CD4-positive, alpha-beta T cell (primary cell): Measurements from ENCODE around the gene GRIN2A. TPM values are rescaled to one million over a fixed set of nuclear protein-coding genes. Genes with fewer than 3 reads are reported as not detected.

ENCODE experiments used
- ATAC-seq: fragments of 200-7000 bp; cut with Tn5 transposase; one replicate; pipeline ENCODE4 v1.10.0; 2022; ENCODE audit warnings: mild to moderate bottlenecking; ENCODE audit not compliant: poor library complexity
- CTCF ChIA-PET: fragments of 350-600 bp; sonication (Branson Sonifier 250); formaldehyde crosslinking; loops from one replicate; lab custom pipeline; 2021; ENCODE audit warnings: antibody characterized with exemption, inconsistent platforms; lab: Charles Lee
- POLR2A ChIA-PET: fragments of 350-600 bp; sonication (Branson Sonifier 250); formaldehyde crosslinking; loops from one replicate; lab custom pipeline; 2021; ENCODE audit warnings: antibody characterized with exemption, inconsistent platforms; lab: Charles Lee
- DNase-seq, 14 experiments: peaks; one replicate each; pipeline ENCODE4 v3.0.0-alpha.2; 2013 to 2020; ENCODE audit warnings: mixed read lengths in 2 of 14
- H3K27ac ChIP-seq, 2 donors: one replicate each; pipeline versions ENCODE4 v1.5.1 to v1.7.0; 2013; ENCODE audit warnings: low read length in 2 of 2, low read depth in 1 of 2, mild to moderate bottlenecking in 1 of 2
- H3K27me3 ChIP-seq, 2 experiments: 1 replicate in 1 of 2; 2 replicates in 1 of 2; pipeline versions ENCODE4 v1.6.1 to v1.7.0; 2013; ENCODE audit warnings: low read length in 2 of 2, control low read depth in 1 of 2, mild to moderate bottlenecking in 1 of 2, moderate library complexity in 1 of 2; ENCODE audit not compliant: insufficient read depth in 2 of 2, control insufficient read depth in 1 of 2
- H3K36me3 ChIP-seq: one replicate; pipeline ENCODE4 v1.6.1; 2013; ENCODE audit warnings: low read length, control low read depth; ENCODE audit not compliant: insufficient read depth
- H3K4me1 ChIP-seq: one replicate; pipeline ENCODE4 v1.6.1; 2013; ENCODE audit warnings: low read length, control low read depth; ENCODE audit not compliant: insufficient read depth
- H3K4me3 ChIP-seq: one replicate; pipeline ENCODE4 v1.5.1; 2013; ENCODE audit warnings: mild to moderate bottlenecking, low read length, moderate library complexity
- H3K9me3 ChIP-seq, 2 experiments: 1 replicate in 1 of 2; 2 replicates in 1 of 2; pipeline versions ENCODE4 v1.6.1 to v1.7.0; 2013; ENCODE audit warnings: low read length in 2 of 2, mild to moderate bottlenecking in 2 of 2, control low read depth in 1 of 2, moderate library complexity in 1 of 2; ENCODE audit not compliant: control insufficient read depth in 1 of 2, insufficient read depth in 1 of 2
- H3K27ac Mint-ChIP-seq: one replicate; pipeline ENCODE4 v1.8.0; 2020; ENCODE audit warnings: mixed read lengths
- H3K27me3 Mint-ChIP-seq: one replicate; pipeline ENCODE4 v1.8.0; 2021; ENCODE audit warnings: mixed read lengths
- H3K36me3 Mint-ChIP-seq: one replicate; pipeline ENCODE4 v1.8.0; 2021; ENCODE audit warnings: low read depth, mixed read lengths
- H3K4me1 Mint-ChIP-seq: one replicate; pipeline ENCODE4 v1.8.0; 2021; ENCODE audit warnings: low read depth, mixed read lengths
- H3K4me3 Mint-ChIP-seq: one replicate; pipeline ENCODE4 v1.8.0; 2020; ENCODE audit warnings: mild to moderate bottlenecking, mixed read lengths
- H3K9me3 Mint-ChIP-seq: one replicate; pipeline ENCODE4 v1.8.0; 2020; ENCODE audit warnings: mixed read lengths
- intact Hi-C, 2 experiments: fragments of 100-400 bp; cut with DNase I in 1 of 2; cut with micrococcal nuclease in 1 of 2; formaldehyde crosslinking; loops; one replicate each; pipeline versions ENCODE4 v1.15.1 to v1.9.0; 2023 to 2025; cut with DNase I, micrococcal nuclease
- total RNA-seq, 174 experiments: library from RNA in 2 of 174; stranded (reverse) in 2 of 174; gene quantifications; one replicate each; pipeline ENCODE4 v1.2.3 and lab custom pipeline; 2021 to 2026
- TF ChIP-seq, protein P1 (sequence below): fragments of 200-600 bp; IDR thresholded peaks from one replicate; pipeline ENCODE4 v1.8.0; 2022; ENCODE audit warnings: antibody characterized with exemption, mild to moderate bottlenecking

The GRIN2A gene
- total RNA-seq, 2 experiments from 2014 or later: not detected

DNA sequence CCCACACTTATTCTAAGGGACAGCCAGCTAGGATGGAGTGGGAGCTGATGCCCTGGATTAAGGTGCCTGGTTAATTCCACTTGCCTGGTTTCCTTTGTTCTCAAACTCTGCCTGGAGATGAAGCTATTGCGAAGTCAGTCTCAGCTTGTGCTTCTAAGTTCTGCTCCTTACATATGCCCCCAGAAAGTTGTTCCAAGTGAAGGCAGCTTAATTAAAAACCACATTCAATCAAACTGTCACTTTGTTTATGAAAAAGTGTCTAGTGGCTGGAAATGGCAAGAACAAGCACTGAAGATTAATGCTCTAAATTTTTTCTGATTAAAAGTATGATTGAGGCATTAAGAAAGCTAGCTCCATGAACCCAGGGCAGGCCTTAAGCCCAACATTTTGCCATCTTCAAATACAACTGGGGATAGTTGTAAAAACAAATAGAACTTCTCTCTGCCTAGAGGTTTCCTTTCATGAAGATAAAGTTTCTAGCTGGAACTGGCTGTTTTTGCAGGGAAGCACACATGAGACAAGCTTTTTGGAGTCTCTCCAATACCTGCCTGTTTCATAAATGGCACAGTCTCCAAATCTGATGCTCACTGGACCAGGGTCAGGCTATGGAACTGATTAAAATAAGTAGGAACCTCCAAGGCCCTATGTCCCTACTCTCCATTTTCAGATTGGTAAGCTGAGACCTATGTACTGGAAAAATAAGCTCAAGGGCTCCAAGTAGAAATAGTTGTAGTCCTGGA lies 100.9 kb downstream of the GRIN2A start:
- POLR2A ChIA-PET: no interaction called here
- H3K9me3 Mint-ChIP-seq: peaks cover 3% of the 10 kb centered on the region
- ATAC-seq (no peak), DNase-seq (no peak)
- no peak overlapping the region for H3K4me3 Mint-ChIP-seq
- H3K4me1 Mint-ChIP-seq: no peaks in the 10 kb centered on the region
- H3K36me3 Mint-ChIP-seq: no peaks in the 10 kb centered on the region
- intact Hi-C loops: no loop called here
- H3K4me1 ChIP-seq: no peaks in the 10 kb centered on the region
- H3K9me3 ChIP-seq: no peaks in the 10 kb centered on the region
- no peak overlapping the region for H3K4me3 ChIP-seq
- H3K27me3 ChIP-seq: no peaks in the 10 kb centered on the region
- peaks cover 4% of the 10 kb centered on the region for H3K27me3 Mint-ChIP-seq
- CTCF ChIA-PET: no interaction called here
- no peak overlapping the region for H3K27ac Mint-ChIP-seq
- no peaks in the 10 kb centered on the region for H3K36me3 ChIP-seq
- TF ChIP-seq, protein P1, sequence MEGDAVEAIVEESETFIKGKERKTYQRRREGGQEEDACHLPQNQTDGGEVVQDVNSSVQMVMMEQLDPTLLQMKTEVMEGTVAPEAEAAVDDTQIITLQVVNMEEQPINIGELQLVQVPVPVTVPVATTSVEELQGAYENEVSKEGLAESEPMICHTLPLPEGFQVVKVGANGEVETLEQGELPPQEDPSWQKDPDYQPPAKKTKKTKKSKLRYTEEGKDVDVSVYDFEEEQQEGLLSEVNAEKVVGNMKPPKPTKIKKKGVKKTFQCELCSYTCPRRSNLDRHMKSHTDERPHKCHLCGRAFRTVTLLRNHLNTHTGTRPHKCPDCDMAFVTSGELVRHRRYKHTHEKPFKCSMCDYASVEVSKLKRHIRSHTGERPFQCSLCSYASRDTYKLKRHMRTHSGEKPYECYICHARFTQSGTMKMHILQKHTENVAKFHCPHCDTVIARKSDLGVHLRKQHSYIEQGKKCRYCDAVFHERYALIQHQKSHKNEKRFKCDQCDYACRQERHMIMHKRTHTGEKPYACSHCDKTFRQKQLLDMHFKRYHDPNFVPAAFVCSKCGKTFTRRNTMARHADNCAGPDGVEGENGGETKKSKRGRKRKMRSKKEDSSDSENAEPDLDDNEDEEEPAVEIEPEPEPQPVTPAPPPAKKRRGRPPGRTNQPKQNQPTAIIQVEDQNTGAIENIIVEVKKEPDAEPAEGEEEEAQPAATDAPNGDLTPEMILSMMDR: no peak
- H3K27ac ChIP-seq: no peak overlapping the region

DNA sequence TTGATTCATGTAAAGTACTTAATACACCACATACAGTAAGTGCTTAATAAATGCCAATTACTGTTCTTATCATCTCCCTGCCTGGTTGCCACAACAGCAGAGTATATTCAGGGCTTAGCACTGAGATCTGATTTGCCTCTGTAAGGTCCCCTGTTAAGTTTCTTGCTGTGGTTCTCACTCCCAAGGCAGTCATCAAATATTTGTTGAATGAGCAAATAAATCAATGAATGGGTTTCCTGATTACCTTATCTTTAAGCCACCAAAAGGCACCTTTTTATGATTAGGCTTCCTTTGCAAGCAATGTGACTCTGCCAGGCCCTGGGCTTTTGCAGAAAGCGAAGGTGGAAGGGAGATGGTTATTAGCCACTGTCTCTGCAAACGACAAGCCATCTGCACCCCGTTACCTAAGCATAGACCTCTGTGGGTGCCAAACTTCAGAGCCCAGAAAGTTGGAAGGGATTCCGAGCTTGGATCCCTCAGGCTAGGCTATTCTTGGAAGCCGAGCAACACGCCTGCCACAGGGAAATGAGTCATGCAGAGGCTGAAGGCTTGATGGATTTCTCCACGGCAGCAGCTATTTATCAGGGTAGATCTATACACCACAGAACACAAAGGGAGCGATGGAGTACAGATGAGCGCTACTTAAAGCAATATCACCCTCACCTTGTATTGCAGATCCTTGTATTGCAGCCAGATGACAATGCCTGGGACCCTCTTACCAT lies 102.0 kb downstream of the GRIN2A start:
- Histone ChIP-seq H3K9me3 (no peaks in the 10 kb centered on the region), H3K27ac (no peak overlapping the region), H3K4me3 (no peak overlapping the region), H3K4me1 (no peaks in the 10 kb centered on the region), H3K27me3 (no peaks in the 10 kb centered on the region), H3K36me3 (no peaks in the 10 kb centered on the region)
- H3K4me3 Mint-ChIP-seq: no peak overlapping the region
- DNase-seq (no peak), ATAC-seq (no peak)
- peaks cover 4% of the 10 kb centered on the region for H3K27me3 Mint-ChIP-seq
- CTCF ChIA-PET: no interaction called here
- H3K27ac Mint-ChIP-seq: no peak overlapping the region
- no peaks in the 10 kb centered on the region for H3K4me1 Mint-ChIP-seq
- intact Hi-C loops: no loop called here
- H3K36me3 Mint-ChIP-seq: no peaks in the 10 kb centered on the region
- TF ChIP-seq, protein P1: no peak
- peaks cover 3% of the 10 kb centered on the region for H3K9me3 Mint-ChIP-seq
- POLR2A ChIA-PET: no interaction called here

DNA sequence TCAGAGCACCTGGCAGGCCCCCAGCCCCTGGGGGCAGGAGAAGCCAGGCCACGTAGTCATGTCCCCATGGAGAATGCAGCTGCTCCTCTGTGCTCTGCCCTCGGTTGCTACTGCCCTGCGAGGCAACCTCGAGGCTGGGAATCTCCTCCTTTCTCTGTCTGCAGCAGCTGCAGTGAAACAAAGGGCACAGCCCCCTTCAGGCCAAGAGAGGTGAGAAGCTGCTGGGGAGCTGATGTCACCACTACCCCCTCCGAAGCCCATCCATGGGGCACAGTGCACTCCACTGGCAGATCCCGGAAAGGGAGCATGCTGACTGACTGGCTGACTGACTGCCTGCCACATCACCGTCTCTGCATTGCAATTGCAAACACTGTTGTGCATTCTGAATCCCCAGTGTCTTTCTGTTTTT lies 103.7 kb downstream of the GRIN2A start:
- CTCF ChIA-PET: no interaction called here
- Mint-ChIP-seq H3K27me3 (no peaks in the 10 kb centered on the region), H3K9me3 (peaks cover 6% of the 10 kb centered on the region), H3K36me3 (no peaks in the 10 kb centered on the region), H3K27ac (no peak overlapping the region), H3K4me1 (no peaks in the 10 kb centered on the region), H3K4me3 (no peak overlapping the region)
- intact Hi-C loops: no loop called here
- POLR2A ChIA-PET: no interaction called here
- Histone ChIP-seq H3K4me1 (no peaks in the 10 kb centered on the region), H3K27me3 (no peaks in the 10 kb centered on the region), H3K27ac (no peak overlapping the region), H3K4me3 (no peak overlapping the region), H3K36me3 (no peaks in the 10 kb centered on the region), H3K9me3 (no peaks in the 10 kb centered on the region)
- ATAC-seq: no peak
- no peak for DNase-seq
- TF ChIP-seq, protein P1: no peak
